Brain microvascular endothelial cell (primary cell): ENCODE results near the gene UQCC2.

Experiments
- DNase-seq: peaks from one replicate; pipeline ENCODE4 v3.0.0-alpha.2; 2020
- H3K27ac ChIP-seq: fragments of 250-450 bp; sonication (Bioruptor Pico); 2 replicates; pipeline ENCODE4 v1.5.1; 2020; ENCODE audit warnings: mild to moderate bottlenecking, moderate library complexity
- H3K27me3 ChIP-seq: fragments of 250-450 bp; sonication (Bioruptor Pico); replicated peaks from 2 replicates; pipeline ENCODE4 v1.5.1; 2020; ENCODE audit warnings: mild to moderate bottlenecking
- H3K36me3 ChIP-seq: fragments of 250-450 bp; sonication (Bioruptor Pico); replicated peaks from 2 replicates; pipeline ENCODE4 v1.5.1; 2020; ENCODE audit warnings: mild to moderate bottlenecking
- H3K4me3 ChIP-seq: 2 replicates; pipeline ENCODE4 v1.5.1; 2011; ENCODE audit warnings: low read depth, mild to moderate bottlenecking, control low read depth, low read length, moderate library complexity
- CTCF ChIP-seq: IDR thresholded peaks from 2 replicates; pipeline ENCODE4 v1.5.1; 2011; ENCODE audit warnings: low read depth, mild to moderate bottlenecking, moderate library complexity, low read length, control low read depth, inconsistent platforms; ENCODE audit errors: missing control alignments
- in situ Hi-C: cut with HindIII; loops from 2 replicates; pipeline ENCODE4 v1.10.0; 2017; ENCODE audit warnings: low sequenced_read_pairs, low pct_ligation_motif_present

Gene UQCC2

GRCh38 chr6:33750244-33750991 lies 38.9 kb upstream of the UQCC2 start:
- Histone ChIP-seq H3K27me3 (no peaks in the 10 kb centered on the region), H3K36me3 (no peaks in the 10 kb centered on the region), H3K4me3 (no peak overlapping the region), H3K27ac (no peak overlapping the region)
- DNase-seq: no peak
- in situ Hi-C loops: loop anchor here (25.0 kb wide), 1 partner anchor 387 kb away; the partner anchor contains the start of gene GRM4
- no peak for TF ChIP-seq CTCF

GRCh38 chr6:33749401-33749800 lies 37.9 kb upstream of the UQCC2 start:
- Histone ChIP-seq H3K36me3 (no peaks in the 10 kb centered on the region), H3K4me3 (no peak overlapping the region), H3K27ac (no peak overlapping the region), H3K27me3 (no peaks in the 10 kb centered on the region)
- in situ Hi-C loops: no loop called here
- no peak for DNase-seq
- no peak for TF ChIP-seq CTCF

DNA sequence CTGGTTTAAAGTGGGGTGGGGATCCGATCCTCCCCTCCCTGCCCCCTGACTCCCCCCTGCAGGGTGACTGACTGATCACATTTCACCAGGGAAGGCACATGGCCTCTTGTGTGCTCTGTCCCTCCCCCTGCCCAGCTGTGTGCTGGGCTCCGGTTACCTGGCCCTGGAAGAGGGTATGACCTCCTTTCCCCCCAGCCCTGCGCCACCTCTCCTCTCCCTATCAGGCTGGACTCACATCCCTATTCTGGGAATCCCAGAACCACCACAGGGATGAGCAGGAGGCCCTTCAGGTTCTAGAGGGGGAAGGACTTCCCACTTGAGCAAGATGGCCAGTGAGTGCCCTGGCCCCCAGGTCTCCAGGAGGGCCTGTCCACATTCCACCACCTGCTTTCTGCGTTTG lies 37.3 kb upstream of the UQCC2 start:
- H3K4me3 ChIP-seq: no peak overlapping the region
- peaks cover 4% of the 10 kb centered on the region for H3K27me3 ChIP-seq
- in situ Hi-C loops: no loop called here
- no peak for TF ChIP-seq CTCF
- H3K27ac ChIP-seq: no peak overlapping the region
- H3K36me3 ChIP-seq: no peaks in the 10 kb centered on the region
- DNase-seq: no peak

- Histone ChIP-seq H3K27ac (no peak overlapping the region), H3K4me3 (no peak overlapping the region), H3K36me3 (no peaks in the 10 kb centered on the region), H3K27me3 (peaks cover 10% of the 10 kb centered on the region)
- no peak for DNase-seq
- in situ Hi-C loops: no loop called here
- TF ChIP-seq CTCF: no peak
Observed at GRCh38 chr6:33747823-33748222, 36.3 kb upstream of the UQCC2 start.

GRCh38 chr6:33746651-33747100 lies 35.2 kb upstream of the UQCC2 start, which contains the start of gene IP6K3:
IP6K3 (minus strand) TSS chr6:33746905; CDS start chr6:33735476, 11,429 bp downstream.
- Histone ChIP-seq H3K27me3 (peaks cover 13% of the 10 kb centered on the region), H3K36me3 (no peaks in the 10 kb centered on the region), H3K4me3 (no peak within 1 kb of the TSS), H3K27ac (no peak within 1 kb of the TSS)
- in situ Hi-C loops: no loop called here
- no peak for TF ChIP-seq CTCF
- DNase-seq: no peak
